ENCODE results near the gene KCND2. TPM values are rescaled to one million over a fixed set of nuclear protein-coding genes. Genes with fewer than 3 reads are reported as not detected.

Gene KCND2
- total RNA-seq, 1 donor from 2014 or later: 0.61 TPM

DNA sequence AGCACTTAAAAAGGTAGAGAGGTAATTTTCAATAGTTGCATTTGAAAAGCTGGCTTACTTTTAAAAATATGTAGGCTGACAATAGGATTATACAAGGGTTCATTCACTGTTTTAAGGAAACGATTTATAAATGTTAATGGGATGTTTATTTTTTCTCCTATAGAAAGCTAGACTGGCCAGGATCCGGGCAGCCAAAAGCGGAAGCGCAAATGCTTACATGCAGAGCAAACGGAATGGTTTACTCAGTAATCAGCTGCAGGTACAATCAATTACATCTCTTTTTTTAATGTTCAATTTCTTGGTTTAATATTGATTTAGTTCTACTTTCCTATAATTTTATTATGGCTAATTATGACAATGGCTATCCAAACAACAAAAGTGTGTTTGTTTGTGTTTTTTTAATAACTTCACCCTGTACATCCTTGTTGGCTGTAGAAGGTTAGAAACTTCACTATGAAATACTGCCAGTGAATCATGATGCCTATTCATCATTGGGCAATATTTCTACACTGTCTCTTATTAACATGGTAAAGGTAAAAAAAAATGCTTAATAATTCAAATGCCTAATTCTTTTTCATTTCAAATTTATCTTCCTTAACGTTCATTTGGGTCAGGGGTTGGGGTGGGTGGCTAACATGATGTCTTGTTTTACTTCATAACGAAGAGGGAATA lies 468.5 kb downstream of the KCND2 start:
- TF ChIP-seq, protein P1, sequence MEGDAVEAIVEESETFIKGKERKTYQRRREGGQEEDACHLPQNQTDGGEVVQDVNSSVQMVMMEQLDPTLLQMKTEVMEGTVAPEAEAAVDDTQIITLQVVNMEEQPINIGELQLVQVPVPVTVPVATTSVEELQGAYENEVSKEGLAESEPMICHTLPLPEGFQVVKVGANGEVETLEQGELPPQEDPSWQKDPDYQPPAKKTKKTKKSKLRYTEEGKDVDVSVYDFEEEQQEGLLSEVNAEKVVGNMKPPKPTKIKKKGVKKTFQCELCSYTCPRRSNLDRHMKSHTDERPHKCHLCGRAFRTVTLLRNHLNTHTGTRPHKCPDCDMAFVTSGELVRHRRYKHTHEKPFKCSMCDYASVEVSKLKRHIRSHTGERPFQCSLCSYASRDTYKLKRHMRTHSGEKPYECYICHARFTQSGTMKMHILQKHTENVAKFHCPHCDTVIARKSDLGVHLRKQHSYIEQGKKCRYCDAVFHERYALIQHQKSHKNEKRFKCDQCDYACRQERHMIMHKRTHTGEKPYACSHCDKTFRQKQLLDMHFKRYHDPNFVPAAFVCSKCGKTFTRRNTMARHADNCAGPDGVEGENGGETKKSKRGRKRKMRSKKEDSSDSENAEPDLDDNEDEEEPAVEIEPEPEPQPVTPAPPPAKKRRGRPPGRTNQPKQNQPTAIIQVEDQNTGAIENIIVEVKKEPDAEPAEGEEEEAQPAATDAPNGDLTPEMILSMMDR (conservative IDR thresholded peaks at IDR 0.05): no peak
- no peaks in the 10 kb centered on the region for H3K36me3 Mint-ChIP-seq (ENCODE audit: low read depth)
- peaks cover 25% of the 10 kb centered on the region for H3K4me1 Mint-ChIP-seq
- H3K9me3 Mint-ChIP-seq: no peaks in the 10 kb centered on the region
- H3K27ac Mint-ChIP-seq (ENCODE audit: unreplicated experiment): no peak overlapping the region
- no peaks in the 10 kb centered on the region for H3K27me3 Mint-ChIP-seq (ENCODE audit: low read depth)
- DNase-seq (ENCODE audit: low read depth, low spot score): no peak
- H3K4me3 Mint-ChIP-seq: no peak overlapping the region

DNA sequence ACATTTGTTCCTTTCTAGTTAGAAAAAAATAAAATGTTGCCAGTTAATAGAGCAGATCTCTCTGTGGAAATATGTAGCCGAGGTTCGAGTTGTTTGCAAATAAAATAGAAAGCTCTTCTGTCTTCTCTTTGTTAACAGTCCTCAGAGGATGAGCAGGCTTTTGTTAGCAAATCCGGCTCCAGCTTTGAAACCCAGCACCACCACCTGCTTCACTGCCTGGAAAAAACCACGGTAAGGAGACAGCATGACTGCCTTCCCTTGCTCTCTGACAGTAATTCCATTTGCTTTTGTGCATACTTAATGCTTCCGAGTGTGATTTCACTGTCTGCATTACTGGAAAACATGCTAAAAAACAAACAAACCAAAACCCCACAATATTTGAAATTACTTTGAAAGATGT lies 469.4 kb downstream of the KCND2 start:
- DNase-seq (ENCODE audit: low read depth, low spot score): no peak
- H3K4me1 Mint-ChIP-seq: peaks cover 25% of the 10 kb centered on the region
- no peaks in the 10 kb centered on the region for H3K9me3 Mint-ChIP-seq
- TF ChIP-seq, protein P1 (conservative IDR thresholded peaks at IDR 0.05): no peak
- H3K27ac Mint-ChIP-seq (ENCODE audit: unreplicated experiment): no peak overlapping the region
- no peaks in the 10 kb centered on the region for H3K27me3 Mint-ChIP-seq (ENCODE audit: low read depth)
- no peak overlapping the region for H3K4me3 Mint-ChIP-seq
- no peaks in the 10 kb centered on the region for H3K36me3 Mint-ChIP-seq (ENCODE audit: low read depth)

DNA sequence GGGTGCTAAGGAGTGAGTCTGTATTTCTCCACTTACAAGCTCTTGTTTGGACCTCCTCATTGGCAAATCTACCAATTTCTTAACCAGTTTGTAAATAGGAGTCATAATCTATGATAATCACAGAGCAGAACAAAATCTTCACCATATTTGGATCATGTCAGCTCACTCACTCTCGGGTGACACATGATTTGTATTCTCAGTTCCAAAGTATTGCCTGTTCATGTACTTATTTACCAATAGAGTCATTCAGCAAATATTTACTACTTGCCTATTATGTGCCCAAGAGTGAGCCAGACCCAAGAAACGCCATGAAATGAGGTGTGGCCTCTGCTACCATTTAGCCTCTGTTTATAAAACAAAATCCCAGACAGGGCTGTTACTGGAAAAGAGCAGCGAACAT lies 470.2 kb downstream of the KCND2 start:
- no peak for DNase-seq (ENCODE audit: low read depth, low spot score)
- Mint-ChIP-seq H3K4me1 (peaks cover 25% of the 10 kb centered on the region), H3K27me3 (ENCODE audit: low read depth) (no peaks in the 10 kb centered on the region), H3K27ac (ENCODE audit: unreplicated experiment) (no peak overlapping the region), H3K4me3 (no peak overlapping the region), H3K36me3 (ENCODE audit: low read depth) (no peaks in the 10 kb centered on the region), H3K9me3 (no peaks in the 10 kb centered on the region)
- TF ChIP-seq, protein P1 (conservative IDR thresholded peaks at IDR 0.05): no peak

DNA sequence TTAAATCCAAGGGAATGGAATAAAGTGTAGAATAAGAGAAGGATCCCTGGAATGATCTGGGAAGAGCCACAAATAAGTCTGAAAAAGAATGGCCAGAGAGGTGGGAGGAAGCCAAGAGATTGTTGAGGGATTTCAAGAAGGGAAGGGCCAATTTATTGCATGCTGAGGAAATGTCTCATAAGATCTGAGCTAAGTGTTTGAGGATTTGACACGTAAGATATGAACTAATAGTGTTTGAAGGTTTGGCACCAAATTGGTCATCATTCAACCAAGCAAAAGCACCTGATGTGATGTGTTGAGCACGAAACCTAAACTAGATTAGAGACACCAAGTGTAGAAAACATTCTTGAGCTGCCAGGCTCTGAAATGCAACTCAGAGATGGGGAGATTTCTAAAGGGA lies 487.1 kb downstream of the KCND2 start:
- no peak for DNase-seq (ENCODE audit: low read depth, low spot score)

DNA sequence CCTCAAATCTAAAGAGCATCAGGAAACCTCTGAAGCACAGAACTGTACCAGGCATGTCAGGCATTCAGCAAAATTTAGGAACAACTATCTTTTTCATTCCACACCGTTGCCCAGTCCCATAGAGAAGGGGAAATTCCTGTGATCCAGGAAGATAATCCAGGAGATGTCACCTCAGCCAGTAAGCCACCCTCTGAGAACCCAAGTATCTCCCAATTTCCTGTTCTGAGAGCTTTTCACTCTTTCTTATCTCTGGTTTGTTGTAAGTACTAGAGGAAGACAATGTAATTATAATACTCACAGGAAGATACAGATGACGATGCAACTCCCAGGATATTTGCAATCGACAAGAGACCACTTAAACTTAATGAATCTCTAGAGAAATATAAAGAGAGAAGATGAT lies 487.9 kb downstream of the KCND2 start:
- Mint-ChIP-seq H3K9me3 (no peaks in the 10 kb centered on the region), H3K36me3 (ENCODE audit: low read depth) (no peaks in the 10 kb centered on the region), H3K4me3 (no peak overlapping the region), H3K27ac (ENCODE audit: unreplicated experiment) (no peak overlapping the region), H3K4me1 (no peaks in the 10 kb centered on the region), H3K27me3 (ENCODE audit: low read depth) (no peaks in the 10 kb centered on the region)
- DNase-seq (ENCODE audit: low read depth, low spot score): no peak
- TF ChIP-seq, protein P1 (conservative IDR thresholded peaks at IDR 0.05): no peak

More for the DNA sequence above, 487.1 kb downstream of the KCND2 start:
- Mint-ChIP-seq H3K9me3 (no peaks in the 10 kb centered on the region), H3K4me3 (no peak overlapping the region), H3K4me1 (no peaks in the 10 kb centered on the region), H3K27ac (ENCODE audit: unreplicated experiment) (no peak overlapping the region), H3K27me3 (ENCODE audit: low read depth) (no peaks in the 10 kb centered on the region), H3K36me3 (ENCODE audit: low read depth) (no peaks in the 10 kb centered on the region)
- TF ChIP-seq, protein P1 (conservative IDR thresholded peaks at IDR 0.05): no peak

Data from neural crest cell (in vitro differentiated cells).